Diencephalon (tissue), 1 donor: ENCODE data around the gene DPP8. TPM values are rescaled to one million over a fixed set of nuclear protein-coding genes. Genes with fewer than 3 reads are reported as not detected.

Experiments
- small RNA-seq: library from RNA; depleted of rRNA; stranded (forward); fragments of <200 nt; gene quantifications from one replicate; pipeline ENCODE3, GENCODE V24; 2014
- total RNA-seq: library from RNA; depleted of rRNA; stranded (reverse); fragments of >200 nt; gene quantifications from one replicate; pipeline ENCODE4 v1.2.3, GENCODE V29; 2014

The DPP8 gene
- total RNA-seq: 87.9 TPM

DNA sequence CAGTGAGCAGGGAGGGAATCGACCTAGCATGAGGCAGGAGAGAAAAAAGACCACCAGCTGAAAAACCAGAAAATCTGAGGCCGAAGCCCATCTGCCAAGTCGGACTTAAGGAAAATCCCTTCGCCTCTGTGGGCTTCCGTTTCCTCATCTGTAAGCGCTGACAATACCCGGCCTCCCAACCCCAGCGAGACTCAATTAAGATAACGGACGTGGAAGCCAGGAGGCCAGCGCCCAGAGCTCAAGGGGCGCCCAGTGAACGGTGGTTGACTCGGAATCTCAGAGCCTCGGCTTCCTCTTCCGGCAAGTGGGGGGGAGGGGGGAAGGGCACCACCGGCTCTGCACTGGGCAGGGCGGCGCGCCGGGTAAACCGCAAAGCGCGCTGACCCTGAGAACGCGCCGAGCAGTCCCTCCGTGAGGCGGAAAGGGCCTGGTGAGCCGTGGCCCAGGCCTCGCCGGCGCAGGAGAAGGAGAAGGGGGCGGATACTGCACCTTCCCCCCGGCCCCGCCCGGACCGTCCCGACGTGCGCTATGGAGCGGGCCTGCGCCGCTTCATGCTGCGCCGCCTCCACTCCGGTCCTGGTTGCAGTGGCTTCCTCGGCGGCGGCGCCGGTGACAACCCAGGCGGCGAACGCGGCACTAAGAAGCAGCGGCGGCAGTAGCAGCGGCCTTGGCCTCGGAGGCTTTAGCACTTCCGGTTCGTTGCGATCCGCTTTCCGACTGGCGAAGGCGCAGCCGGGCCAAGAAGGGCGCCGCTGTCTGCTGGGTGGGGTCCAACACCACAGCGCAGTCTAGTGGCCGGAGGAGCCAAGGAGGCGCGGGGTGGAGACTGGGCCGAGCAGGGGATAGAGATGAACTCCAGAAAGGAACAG, at the start of gene DPP8:
TSS of gene DPP8 (minus strand) at position 693 of the 869 bp plus-strand sequence. CDS start 5,136 bp downstream, outside the sequence.

GRCh38 chr15:65530318-65531111, 13.0 kb upstream of the DPP8 start, which contains the start of gene HACD3:
TSS of gene HACD3 (plus strand) at chr15:65530463. CDS start at chr15:65530632, 169 bp downstream.

Small RNA genes lying within 50 kb of the gene (small RNA-seq; reads per million reads assigned to genes)
- not detected for gene AC105129.1
- not detected for gene RF00019
- gene RNU6-19P: not detected

Other genes starting within 250 kb of the DPP8 start
- gene PARP16, start 230.8 kb downstream of the DPP8 start, total RNA-seq: 9.5 TPM
- gene RNU5A-1, start 221.6 kb downstream of the DPP8 start, total RNA-seq: not detected
- not detected for gene RNU5B-1, start 213.0 kb downstream of the DPP8 start, total RNA-seq
- gene IGDCC3, start 139.7 kb downstream of the DPP8 start, total RNA-seq: 6.7 TPM
- 11.3 TPM for gene IGDCC4, start 94.7 kb downstream of the DPP8 start, total RNA-seq
- gene HACD3, start 12.8 kb upstream of the DPP8 start, total RNA-seq: 207 TPM
- gene INTS14, start 93.4 kb upstream of the DPP8 start, total RNA-seq: 28.6 TPM
- gene SLC24A1, start 104.2 kb upstream of the DPP8 start, total RNA-seq: 2.5 TPM